ENCODE measurements around the gene AMBN.

DNA sequence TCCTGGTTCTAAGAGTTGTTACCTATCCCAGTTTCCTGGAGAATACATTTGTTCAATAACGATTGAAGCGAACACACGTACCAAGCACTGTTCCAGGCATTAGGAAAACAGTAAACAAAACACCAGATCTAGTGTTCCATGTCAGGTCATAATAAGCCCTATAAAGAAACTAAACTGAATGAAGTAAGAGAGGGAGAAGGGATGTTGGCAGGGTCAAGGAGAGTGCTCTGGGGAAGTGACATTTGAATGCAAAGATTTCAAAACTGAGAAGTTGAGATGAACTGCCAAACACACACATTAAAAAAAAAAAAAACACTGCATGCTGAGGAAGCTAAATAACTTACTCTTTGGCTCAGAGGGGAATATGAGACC is 22.1 kb downstream of the AMBN start:
- TF ChIP-seq, protein P1, sequence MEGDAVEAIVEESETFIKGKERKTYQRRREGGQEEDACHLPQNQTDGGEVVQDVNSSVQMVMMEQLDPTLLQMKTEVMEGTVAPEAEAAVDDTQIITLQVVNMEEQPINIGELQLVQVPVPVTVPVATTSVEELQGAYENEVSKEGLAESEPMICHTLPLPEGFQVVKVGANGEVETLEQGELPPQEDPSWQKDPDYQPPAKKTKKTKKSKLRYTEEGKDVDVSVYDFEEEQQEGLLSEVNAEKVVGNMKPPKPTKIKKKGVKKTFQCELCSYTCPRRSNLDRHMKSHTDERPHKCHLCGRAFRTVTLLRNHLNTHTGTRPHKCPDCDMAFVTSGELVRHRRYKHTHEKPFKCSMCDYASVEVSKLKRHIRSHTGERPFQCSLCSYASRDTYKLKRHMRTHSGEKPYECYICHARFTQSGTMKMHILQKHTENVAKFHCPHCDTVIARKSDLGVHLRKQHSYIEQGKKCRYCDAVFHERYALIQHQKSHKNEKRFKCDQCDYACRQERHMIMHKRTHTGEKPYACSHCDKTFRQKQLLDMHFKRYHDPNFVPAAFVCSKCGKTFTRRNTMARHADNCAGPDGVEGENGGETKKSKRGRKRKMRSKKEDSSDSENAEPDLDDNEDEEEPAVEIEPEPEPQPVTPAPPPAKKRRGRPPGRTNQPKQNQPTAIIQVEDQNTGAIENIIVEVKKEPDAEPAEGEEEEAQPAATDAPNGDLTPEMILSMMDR (IDR thresholded peaks at IDR 0.05), result no peak
- TF ChIP-seq POLR2A (IDR thresholded peaks at IDR 0.05), result no peak
